Measurements from ENCODE around the gene QSOX2.
A peak's percentile ranks its signal among the peaks of the same experiment; 100 is the strongest.

The QSOX2 gene

GRCh38 chr9:136233868-136234267, 11.7 kb downstream of the QSOX2 start:
- no peak for DNase-seq

GRCh38 chr9:136233411-136233810, 12.2 kb downstream of the QSOX2 start:
- no peak for DNase-seq

- no peak for DNase-seq
Observed at GRCh38 chr9:136232969-136233368, 12.6 kb downstream of the QSOX2 start.

GRCh38 chr9:136231478-136232297, 13.9 kb downstream of the QSOX2 start:
- peak; percentile 41 to 42 for DNase-seq

GRCh38 chr9:136230773-136231172, 14.8 kb downstream of the QSOX2 start:
- no peak for DNase-seq

GRCh38 chr9:136230365-136230764, 15.2 kb downstream of the QSOX2 start:
- DNase-seq: no peak

GRCh38 chr9:136229096-136230065, 16.2 kb downstream of the QSOX2 start:
- no peak for DNase-seq

- DNase-seq: peak; percentile 36 to 44
Observed at GRCh38 chr9:136228107-136228875, 17.3 kb downstream of the QSOX2 start.

GRCh38 chr9:136226680-136227407, 18.8 kb downstream of the QSOX2 start:
- no peak for DNase-seq

GRCh38 chr9:136225748-136226679, 19.6 kb downstream of the QSOX2 start:
- peak; percentile 80 to 82 for DNase-seq

GRCh38 chr9:136225366-136225747, 20.3 kb downstream of the QSOX2 start:
- no peak for DNase-seq

GRCh38 chr9:136223871-136224640, 21.6 kb downstream of the QSOX2 start:
- DNase-seq: no peak

- DNase-seq: no peak
Observed at GRCh38 chr9:136222906-136223285, 22.7 kb downstream of the QSOX2 start.

GRCh38 chr9:136222166-136222905, 23.3 kb downstream of the QSOX2 start:
- DNase-seq: no peak

GRCh38 chr9:136220017-136220729, 25.4 kb downstream of the QSOX2 start:
- no peak for DNase-seq

- no peak for DNase-seq
Observed at GRCh38 chr9:136219276-136219675, 26.3 kb downstream of the QSOX2 start.

- no peak for DNase-seq
Observed at GRCh38 chr9:136218673-136219072, 26.9 kb downstream of the QSOX2 start.

GRCh38 chr9:136218271-136218670, 27.3 kb downstream of the QSOX2 start:
- DNase-seq: no peak

Measured in activated T-cell treated with anti-CD3 and anti-CD28 coated beads, Interleukin-2, amount 50 U/mL, for 48 hours (primary cell).